Erythroblast (primary cell): Measurements from ENCODE around the gene SMPX.

Experiments
- GATA1 ChIP-seq: IDR thresholded peaks from 2 replicates; pipeline ENCODE4 v1.6.1; 2011; ENCODE audit warnings: low read depth, mild to moderate bottlenecking, control low read depth, low read length, moderate library complexity
- POLR2A ChIP-seq: IDR thresholded peaks from 2 replicates; pipeline ENCODE4 v1.6.1; 2011; ENCODE audit warnings: mild to moderate bottlenecking, low read length

GRCh38 chrX:21758488-21758887, 572 bp upstream of the SMPX start:
- no peak for TF ChIP-seq POLR2A
- TF ChIP-seq GATA1: no peak
